Stomach (tissue), 9 donors: ENCODE results near the gene ULBP3. TPM values are rescaled to one million over a fixed set of nuclear protein-coding genes. Genes with fewer than 3 reads are reported as not detected.

Experiments
- DNase-seq, 2 donors: peaks; one replicate each; pipeline versions ENCODE4 v3.0.0 to v3.0.0-alpha.2; 2013 to 2019
- H3K27ac ChIP-seq, 5 donors: fragments of 200-600 bp in 4 of 5; sonication (generic) in 4 of 5; one replicate each; pipeline ENCODE4 v1.5.1; 2013 to 2019; ENCODE audit warnings: mild to moderate bottlenecking in 1 of 5, moderate library complexity in 1 of 5
- H3K27me3 ChIP-seq, 3 donors: fragments of 200-600 bp; sonication (generic); one replicate each; pipeline ENCODE4 v1.5.1; 2017 to 2019; ENCODE audit warnings: mixed run types in 1 of 3
- H3K36me3 ChIP-seq, 4 donors: fragments of 200-600 bp; sonication (generic); 1 replicate in 3 of 4; 2 replicates in 1 of 4; pipeline ENCODE4 v1.5.1; 2016 to 2019
- H3K4me1 ChIP-seq, 4 donors: fragments of 200-600 bp; sonication (generic); one replicate each; pipeline ENCODE4 v1.5.1; 2016 to 2019
- H3K4me3 ChIP-seq, 4 donors: fragments of 200-600 bp; sonication (generic) in 3 of 4; one replicate each; pipeline ENCODE4 v1.5.1; 2016 to 2019; ENCODE audit warnings: mild to moderate bottlenecking in 1 of 4
- H3K9me3 ChIP-seq, 4 donors: fragments of 200-600 bp; sonication (generic); one replicate each; pipeline ENCODE4 v1.5.1; 2016 to 2019
- CTCF ChIP-seq, 7 experiments: fragments of 450-650 bp in 4 of 7; fragments of 200-600 bp in 3 of 7; sonication (generic) in 3 of 7; IDR thresholded peaks; one replicate each; pipeline ENCODE4 v1.5.1; 2016 to 2019; ENCODE audit warnings: antibody characterized with exemption in 7 of 7, control low read depth in 2 of 7, mild to moderate bottlenecking in 1 of 7
- EP300 ChIP-seq: sonication (generic); formaldehyde crosslinking; IDR thresholded peaks from one replicate; pipeline ENCODE4 v1.6.1; 2017; ENCODE audit warnings: antibody characterized with exemption
- POLR2A ChIP-seq, 4 donors: fragments of 450-650 bp; IDR thresholded peaks; one replicate each; pipeline ENCODE4 v1.6.1; 2016; ENCODE audit warnings: antibody characterized with exemption in 4 of 4, control low read depth in 2 of 4, mild to moderate bottlenecking in 1 of 4, moderate library complexity in 1 of 4
- POLR2AphosphoS5 ChIP-seq, 3 donors: sonication (generic); formaldehyde crosslinking; IDR thresholded peaks; one replicate each; pipeline ENCODE4 v1.6.1; 2016; ENCODE audit warnings: antibody characterized with exemption in 3 of 3
- WGBS, 5 donors: extraction: QIAGEN DNeasy Blood & Tissue Kit in 3 of 5; methylation state at CpG; one replicate each; pipeline versions ENCODE4 v1.1.5 to v1.1.7; 2013 to 2018; 5-methylcytosine and 5-hydroxymethylcytosine counted together
- intact Hi-C: fragments of 100-400 bp; cut with DNase I; formaldehyde crosslinking; loops from one replicate; pipeline ENCODE4 v1.15.1; 2023; ENCODE audit warnings: low total_unique reads
- polyA plus RNA-seq, 3 donors: library from polyadenylated mRNA; stranded (reverse); fragments of 200-250 nt; gene quantifications; one replicate each; pipeline ENCODE4 v1.2.3, GENCODE V29; 2013
- total RNA-seq, 5 donors: library from RNA; depleted of rRNA; stranded (reverse); fragments of >200 nt; gene quantifications; one replicate each; pipeline versions ENCODE4 v1.1.0 to v1.2.3, GENCODE V29; 2014 to 2016
- donor health status: healthy with polysubstance abuse.
- donor health status: Bipolar disorder and iron deficiency.
- donor health status: healthy.

ULBP3 gene
- total and polyA plus RNA-seq, 8 donors, result 0.20 to 4.6 (median 1.2) TPM; not detected in 3

- DNase-seq, result no peak
- Histone ChIP-seq H3K36me3 (no peaks in the 10 kb centered on the region), H3K4me1 (no peaks in the 10 kb centered on the region), H3K27me3 (peaks cover 4 to 35% (median 5%) of the 10 kb centered on the region in 3 donors), H3K27ac (no peak overlapping the region), H3K4me3 (no peak overlapping the region), H3K9me3 (no peaks in the 10 kb centered on the region)
- 74 to 89% (median 82%) methylated on average over 27 to 29 of the region's 29 CpGs for WGBS, 5 donors
- no peak for TF ChIP-seq CTCF (IDR thresholded peaks at IDR 0.05)
- TF ChIP-seq EP300, result no peak
- no peak for TF ChIP-seq POLR2A (IDR thresholded peaks at IDR 0.05)
- TF ChIP-seq POLR2AphosphoS5 (IDR thresholded peaks at IDR 0.05), result no peak
- intact Hi-C loops, result no loop called here
These were observed 11.4 kb downstream of the ULBP3 start for GRCh38 chr6:150057501-150057951.

DNA sequence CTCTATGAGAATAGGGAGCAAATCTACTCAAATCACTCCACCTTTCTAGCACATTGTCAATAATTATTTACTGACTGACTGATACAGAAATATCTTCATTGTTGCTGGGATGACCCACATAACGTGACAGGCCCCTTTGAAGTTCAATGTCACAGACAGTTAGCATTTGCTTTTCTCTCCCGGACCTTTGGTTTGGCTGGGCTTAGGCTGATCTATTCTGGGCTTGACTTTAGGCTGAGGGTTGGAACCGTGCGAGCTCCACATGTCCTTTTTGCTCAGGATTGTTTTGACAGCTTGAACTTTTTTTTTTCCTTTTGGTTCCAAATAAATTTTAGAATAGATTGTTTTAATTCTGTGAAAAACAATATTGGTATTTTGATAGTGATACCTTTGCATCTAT is 12.0 kb downstream of the ULBP3 start:
- DNase-seq, result no peak
- TF ChIP-seq CTCF (IDR thresholded peaks at IDR 0.05) (no peak), POLR2A (IDR thresholded peaks at IDR 0.05) (no peak), POLR2AphosphoS5 (IDR thresholded peaks at IDR 0.05) (no peak), EP300 (no peak)
- 67 to 79% (median 74%) methylated on average over 4 of the region's 4 CpGs for WGBS, 5 donors
- Histone ChIP-seq H3K9me3 (no peaks in the 10 kb centered on the region), H3K36me3 (no peaks in the 10 kb centered on the region), H3K4me1 (no peaks in the 10 kb centered on the region), H3K27ac (no peak overlapping the region), H3K27me3 (peaks cover 5 to 41% (median 9%) of the 10 kb centered on the region in 3 donors), H3K4me3 (no peak overlapping the region)
- intact Hi-C loops, result no loop called here

DNA sequence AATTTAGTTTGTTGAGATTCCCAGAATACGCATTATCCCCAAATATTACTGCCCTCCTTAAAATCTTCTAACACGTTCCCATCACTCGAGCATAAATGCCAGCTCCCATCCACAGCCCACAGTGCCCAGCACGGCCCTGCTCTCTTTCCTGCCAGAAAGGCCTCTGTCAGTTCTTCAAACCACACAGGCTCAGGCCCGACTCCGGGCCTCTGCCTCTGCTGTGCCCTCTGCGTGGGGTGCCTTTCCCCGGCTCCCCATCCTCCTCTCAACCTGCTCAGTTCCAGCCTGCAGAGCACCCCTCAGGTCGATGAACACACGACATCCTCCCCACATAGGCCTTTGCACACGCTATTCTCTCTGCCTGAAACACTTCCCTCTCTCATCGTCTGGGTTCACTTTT is 12.8 kb downstream of the ULBP3 start:
- intact Hi-C loops, result no loop called here
- DNase-seq, result no peak
- 77 to 84% (median 79%) methylated on average over 12 of the region's 12 CpGs for WGBS, 5 donors
- Histone ChIP-seq H3K36me3 (no peaks in the 10 kb centered on the region), H3K9me3 (no peaks in the 10 kb centered on the region), H3K27ac (no peak overlapping the region), H3K4me3 (no peak overlapping the region), H3K4me1 (no peaks in the 10 kb centered on the region), H3K27me3 (peaks cover 5 to 46% (median 9%) of the 10 kb centered on the region in 3 donors)
- TF ChIP-seq CTCF (IDR thresholded peaks at IDR 0.05), result no peak
- TF ChIP-seq POLR2A (IDR thresholded peaks at IDR 0.05), result no peak
- TF ChIP-seq POLR2AphosphoS5 (IDR thresholded peaks at IDR 0.05), result no peak
- TF ChIP-seq EP300, result no peak

DNA sequence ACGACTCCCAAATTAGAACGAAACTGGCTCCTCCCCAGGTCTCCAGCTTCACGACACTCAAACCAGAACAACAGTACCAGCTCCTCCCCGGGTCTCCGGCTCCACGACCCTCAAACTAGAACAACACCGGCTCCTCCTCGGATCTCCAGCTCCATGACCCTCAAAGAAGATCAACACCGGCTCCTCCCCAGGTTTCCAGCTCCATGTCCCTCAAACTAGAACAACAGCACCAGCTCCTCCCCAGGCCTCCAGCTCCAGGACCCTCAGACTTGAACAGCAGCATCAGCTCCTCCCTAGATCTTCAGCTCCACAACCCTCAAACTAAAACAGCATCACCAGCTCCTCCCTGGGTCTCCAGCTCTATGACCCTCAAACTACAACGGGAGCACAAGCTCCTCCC is 13.8 kb downstream of the ULBP3 start:
- DNase-seq, result no peak
- no peak overlapping the region for H3K27ac ChIP-seq
- intact Hi-C loops, result no loop called here
- 84 to 86% (median 85%) methylated on average over 10 of the region's 10 CpGs for WGBS, 5 donors
- no peaks in the 10 kb centered on the region for H3K4me1 ChIP-seq
- H3K4me3 ChIP-seq, result no peak overlapping the region
- TF ChIP-seq POLR2AphosphoS5 (IDR thresholded peaks at IDR 0.05) (no peak), POLR2A (IDR thresholded peaks at IDR 0.05) (no peak), EP300 (no peak), CTCF (IDR thresholded peaks at IDR 0.05) (no peak)
- no peaks in the 10 kb centered on the region for H3K36me3 ChIP-seq
- peaks cover 5 to 55% (median 9%) of the 10 kb centered on the region in 3 donors for H3K27me3 ChIP-seq
- H3K9me3 ChIP-seq, result no peaks in the 10 kb centered on the region
